WTC11 (cell line): Measurements from ENCODE around the gene SRSF3.

Source experiments
- AFF4 ChIP-seq: sonication (generic); formaldehyde crosslinking; IDR thresholded peaks from 2 replicates; pipeline ENCODE4 v1.8.1; 2023; ENCODE audit warnings: mild to moderate bottlenecking, missing genetic modification reagents, borderline replicate concordance
- CTCF ChIP-seq: fragments of 200-600 bp; IDR thresholded peaks from 2 replicates; pipeline ENCODE4 v1.8.0; 2022; ENCODE audit warnings: antibody characterized with exemption
- ETV6 ChIP-seq: sonication (generic); formaldehyde crosslinking; IDR thresholded peaks from 2 replicates; pipeline ENCODE4 v1.8.1; 2022; ENCODE audit warnings: mild to moderate bottlenecking, missing genetic modification reagents
- FOXK1 ChIP-seq: sonication (generic); formaldehyde crosslinking; IDR thresholded peaks from 2 replicates; pipeline ENCODE4 v1.8.0; 2022; ENCODE audit warnings: mild to moderate bottlenecking, moderate library complexity, missing genetic modification reagents
- HMGXB4 ChIP-seq: sonication (generic); formaldehyde crosslinking; IDR thresholded peaks from 2 replicates; pipeline ENCODE4 v1.8.1; 2023; ENCODE audit warnings: mild to moderate bottlenecking, moderate library complexity, missing genetic modification reagents
- MAX ChIP-seq: sonication (generic); formaldehyde crosslinking; IDR thresholded peaks from 2 replicates; pipeline ENCODE4 v1.8.0; 2022; ENCODE audit warnings: mild to moderate bottlenecking, missing genetic modification reagents
- MLX ChIP-seq: sonication (generic); formaldehyde crosslinking; IDR thresholded peaks from 2 replicates; pipeline ENCODE4 v1.8.1; 2023; ENCODE audit warnings: mild to moderate bottlenecking, missing genetic modification reagents, moderate library complexity
- SP1 ChIP-seq: sonication (generic); formaldehyde crosslinking; conservative IDR thresholded peaks from 2 replicates; pipeline ENCODE4 v1.8.1; 2022; ENCODE audit warnings: missing genetic modification reagents
- TCF7 ChIP-seq: sonication (generic); formaldehyde crosslinking; IDR thresholded peaks from 2 replicates; pipeline ENCODE4 v1.8.0; 2022; ENCODE audit warnings: mild to moderate bottlenecking, low read depth, missing genetic modification reagents, moderate library complexity
- TEAD4 ChIP-seq: sonication (generic); formaldehyde crosslinking; IDR thresholded peaks from 2 replicates; pipeline ENCODE4 v1.8.0; 2022; ENCODE audit warnings: mild to moderate bottlenecking, missing genetic modification reagents
- ZSCAN18 ChIP-seq: fragments of 250-450 bp; sonication (Bioruptor Pico); IDR thresholded peaks from 2 replicates; pipeline ENCODE4 v2.1.2; 2022; ENCODE audit warnings: mild to moderate bottlenecking, moderate library complexity

DNA sequence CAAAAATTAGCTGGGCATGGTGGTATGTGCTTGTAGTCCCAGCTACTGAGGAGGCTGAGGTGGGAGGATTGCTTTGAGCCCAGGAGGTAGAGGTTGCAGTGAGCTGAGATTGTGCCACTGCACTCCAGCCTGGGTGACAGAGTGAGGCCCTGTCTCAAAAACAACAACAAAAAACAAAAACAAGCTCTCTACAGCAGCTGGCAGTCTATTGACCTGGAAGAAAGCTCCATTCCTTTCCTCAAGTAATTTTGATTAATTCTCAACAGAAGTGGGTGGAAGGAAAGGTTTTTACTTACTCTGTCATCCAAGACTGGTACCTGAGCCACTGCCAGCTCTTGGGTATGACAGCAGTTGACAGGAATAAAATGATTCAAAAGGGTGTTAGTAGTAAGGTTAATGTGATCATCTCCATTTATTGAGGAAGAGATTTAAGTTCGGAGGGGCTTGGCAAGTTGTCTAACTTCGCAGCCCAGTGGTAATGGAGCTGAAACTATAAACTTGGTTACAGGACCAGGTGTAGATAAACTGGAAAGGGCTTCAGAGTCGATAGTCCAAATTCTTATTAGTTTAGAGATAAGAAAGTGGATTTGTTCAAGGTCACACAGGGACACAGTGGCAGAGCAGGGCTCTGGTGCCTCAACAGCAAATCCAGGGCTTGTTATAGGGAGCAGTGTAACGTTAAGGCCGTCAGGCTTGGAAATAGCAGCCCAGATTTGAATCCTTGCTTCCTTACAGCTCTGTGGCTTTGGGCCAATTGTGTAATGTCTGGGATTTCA, 14.8 kb downstream of the SRSF3 start:
- no peak for TF ChIP-seq SP1 (CRISPR knock-in tag)
- TF ChIP-seq FOXK1 (CRISPR knock-in tag), result no peak
- no peak for TF ChIP-seq TCF7 (CRISPR knock-in tag)
- no peak for TF ChIP-seq CTCF
- TF ChIP-seq MLX (CRISPR knock-in tag), result no peak
- no peak for TF ChIP-seq MAX (CRISPR knock-in tag)
- TF ChIP-seq ETV6 (CRISPR knock-in tag), result no peak
- no peak for TF ChIP-seq ZSCAN18 (CRISPR knock-in tag)
- no peak for TF ChIP-seq HMGXB4 (CRISPR knock-in tag)
- TF ChIP-seq AFF4 (CRISPR knock-in tag), result no peak
- TF ChIP-seq TEAD4 (CRISPR knock-in tag), result no peak
